Transverse colon (tissue), 4 donors: ENCODE results near the gene PRADC1.

Source experiments
- EP300 ChIP-seq: sonication (generic); formaldehyde crosslinking; IDR thresholded peaks from one replicate; pipeline ENCODE4 v1.6.1; 2017; ENCODE audit warnings: antibody characterized with exemption, low read depth
- POLR2A ChIP-seq: fragments of 450-650 bp; IDR thresholded peaks from one replicate; pipeline ENCODE4 v1.6.1; 2016; ENCODE audit warnings: antibody characterized with exemption, mild to moderate bottlenecking, moderate library complexity
- POLR2AphosphoS5 ChIP-seq, 3 donors: sonication (generic); formaldehyde crosslinking; IDR thresholded peaks; one replicate each; pipeline ENCODE4 v1.6.1; 2016; ENCODE audit warnings: antibody characterized with exemption in 3 of 3
- TF ChIP-seq, protein P1 (sequence below), 5 experiments: fragments of 200-600 bp in 3 of 5; fragments of 450-650 bp in 2 of 5; sonication (generic) in 3 of 5; IDR thresholded peaks; 1 replicate in 2 of 5; 2 replicates in 3 of 5; pipeline ENCODE4 v1.5.1; 2016 to 2017; ENCODE audit warnings: antibody characterized with exemption in 5 of 5, inconsistent platforms in 3 of 5, mild to moderate bottlenecking in 2 of 5, moderate library complexity in 1 of 5

GRCh38 chr2:73235315-73236028 lies 2.4 kb upstream of the PRADC1 start:
- TF ChIP-seq EP300 (no peak), POLR2AphosphoS5 (IDR thresholded peaks at IDR 0.05) (no peak), POLR2A (no peak)
- TF ChIP-seq, protein P1, sequence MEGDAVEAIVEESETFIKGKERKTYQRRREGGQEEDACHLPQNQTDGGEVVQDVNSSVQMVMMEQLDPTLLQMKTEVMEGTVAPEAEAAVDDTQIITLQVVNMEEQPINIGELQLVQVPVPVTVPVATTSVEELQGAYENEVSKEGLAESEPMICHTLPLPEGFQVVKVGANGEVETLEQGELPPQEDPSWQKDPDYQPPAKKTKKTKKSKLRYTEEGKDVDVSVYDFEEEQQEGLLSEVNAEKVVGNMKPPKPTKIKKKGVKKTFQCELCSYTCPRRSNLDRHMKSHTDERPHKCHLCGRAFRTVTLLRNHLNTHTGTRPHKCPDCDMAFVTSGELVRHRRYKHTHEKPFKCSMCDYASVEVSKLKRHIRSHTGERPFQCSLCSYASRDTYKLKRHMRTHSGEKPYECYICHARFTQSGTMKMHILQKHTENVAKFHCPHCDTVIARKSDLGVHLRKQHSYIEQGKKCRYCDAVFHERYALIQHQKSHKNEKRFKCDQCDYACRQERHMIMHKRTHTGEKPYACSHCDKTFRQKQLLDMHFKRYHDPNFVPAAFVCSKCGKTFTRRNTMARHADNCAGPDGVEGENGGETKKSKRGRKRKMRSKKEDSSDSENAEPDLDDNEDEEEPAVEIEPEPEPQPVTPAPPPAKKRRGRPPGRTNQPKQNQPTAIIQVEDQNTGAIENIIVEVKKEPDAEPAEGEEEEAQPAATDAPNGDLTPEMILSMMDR (IDR thresholded peaks at IDR 0.05), result no peak
